ENCODE results near the gene SMPD3.

- no peak for TF ChIP-seq CTCF (IDR thresholded peaks at IDR 0.05; ENCODE audit: poor library complexity)
- TF ChIP-seq EZH2 (IDR thresholded peaks at IDR 0.05; ENCODE audit: borderline replicate concordance): no peak
- no peak for TF ChIP-seq EZH2phosphoT487 (IDR thresholded peaks at IDR 0.05; ENCODE audit: low read depth, severe bottlenecking, unreplicated experiment)
Measured at GRCh38 chr16:68399456-68399855, 48.9 kb downstream of the SMPD3 start.
